GM18870 (cell line): ENCODE measurements around the gene OLIG3.

Source experiments
- ATAC-seq: cut with Tn5 transposase; IDR thresholded peaks from one replicate; pipeline ENCODE4 v1.9.1; 2021; ENCODE audit warnings: moderate library complexity; ENCODE audit not compliant: unreplicated experiment

OLIG3 gene

DNA sequence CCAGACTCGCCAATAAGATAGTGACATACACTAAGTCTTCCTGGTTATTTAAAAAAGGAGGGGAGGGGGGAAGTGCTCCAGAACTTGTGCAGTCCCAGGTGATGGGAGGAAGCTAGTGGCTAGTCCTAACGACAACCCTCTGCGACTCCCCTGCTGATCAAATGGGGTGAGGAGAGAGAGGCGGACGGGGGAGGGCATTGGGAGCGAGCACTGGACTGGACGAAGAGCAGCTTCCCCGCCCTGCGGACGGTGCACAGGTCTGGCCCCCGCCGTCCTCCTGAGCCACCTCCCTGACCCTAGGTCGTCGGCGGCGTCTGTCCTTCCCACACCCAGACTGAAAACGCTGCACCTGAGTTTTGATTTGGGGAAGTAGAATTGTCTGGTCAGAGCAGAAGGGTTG is 2.2 kb upstream of the OLIG3 start:
- ATAC-seq, result no peak

DNA sequence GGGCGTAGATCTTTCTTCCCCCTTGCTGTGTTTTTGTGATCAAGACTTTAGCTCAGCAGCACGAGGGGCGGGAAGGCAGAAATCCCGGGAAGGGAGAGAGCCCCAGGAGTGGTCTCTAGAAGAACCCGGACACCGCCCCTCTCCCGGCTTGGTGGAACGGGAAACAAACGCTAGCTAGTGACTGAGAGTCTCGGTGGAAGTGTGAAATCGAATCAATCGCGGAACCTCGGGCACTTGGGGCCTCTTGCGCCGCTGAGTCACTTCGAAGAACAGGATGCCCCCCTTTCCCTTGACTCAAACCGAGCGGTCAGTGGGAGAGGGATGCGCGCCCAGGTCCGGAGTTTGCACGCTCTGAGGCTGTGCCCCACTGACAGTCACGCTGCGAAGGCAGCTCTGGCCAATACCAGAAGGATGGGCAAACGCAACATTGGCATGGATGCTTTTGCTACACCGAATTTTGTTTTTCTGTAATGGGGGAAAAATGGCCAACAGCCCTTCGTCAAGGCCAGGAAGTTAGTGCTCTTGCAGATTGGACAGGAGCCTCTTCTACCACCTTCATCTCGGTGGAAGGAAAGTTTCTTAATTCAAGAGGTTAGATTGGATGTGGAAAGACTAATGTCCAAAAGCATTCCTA is 1.6 kb upstream of the OLIG3 start:
- ATAC-seq, result no peak

DNA sequence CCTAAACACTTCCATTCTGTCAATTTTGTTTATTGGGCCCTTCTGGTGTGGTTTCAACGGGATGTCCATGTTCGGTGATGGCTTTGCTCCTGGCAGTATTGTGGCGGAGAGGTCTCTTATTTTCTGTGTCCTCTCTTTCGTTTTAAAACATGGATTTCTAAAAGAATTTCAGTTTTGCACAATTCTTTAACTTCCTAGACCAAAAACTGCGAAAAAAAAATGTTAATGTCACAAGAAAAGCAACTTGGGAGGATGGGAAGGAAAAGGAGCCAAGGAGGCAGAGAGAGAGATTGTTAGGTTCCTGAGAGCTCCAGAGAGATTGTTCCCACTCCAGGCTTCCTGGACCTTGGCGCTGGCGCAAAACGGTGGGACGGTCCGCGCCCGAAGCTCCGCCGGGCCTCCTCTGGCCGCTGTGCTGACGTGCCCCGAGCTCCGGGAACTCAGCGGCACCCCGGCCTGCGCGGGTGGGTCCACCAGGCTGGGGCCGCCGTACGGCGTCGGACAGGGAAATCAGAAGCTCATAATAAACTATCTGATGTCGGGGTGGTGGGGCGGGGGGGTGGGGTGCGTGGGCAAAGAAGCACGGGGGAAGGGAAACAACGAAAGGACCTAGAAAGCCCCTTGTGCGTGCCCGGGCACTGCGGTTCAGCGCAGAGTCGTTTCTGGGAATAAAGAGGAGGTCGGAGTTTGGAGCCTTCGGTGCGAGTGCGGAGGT is 951 bp upstream of the OLIG3 start:
- no peak for ATAC-seq

DNA sequence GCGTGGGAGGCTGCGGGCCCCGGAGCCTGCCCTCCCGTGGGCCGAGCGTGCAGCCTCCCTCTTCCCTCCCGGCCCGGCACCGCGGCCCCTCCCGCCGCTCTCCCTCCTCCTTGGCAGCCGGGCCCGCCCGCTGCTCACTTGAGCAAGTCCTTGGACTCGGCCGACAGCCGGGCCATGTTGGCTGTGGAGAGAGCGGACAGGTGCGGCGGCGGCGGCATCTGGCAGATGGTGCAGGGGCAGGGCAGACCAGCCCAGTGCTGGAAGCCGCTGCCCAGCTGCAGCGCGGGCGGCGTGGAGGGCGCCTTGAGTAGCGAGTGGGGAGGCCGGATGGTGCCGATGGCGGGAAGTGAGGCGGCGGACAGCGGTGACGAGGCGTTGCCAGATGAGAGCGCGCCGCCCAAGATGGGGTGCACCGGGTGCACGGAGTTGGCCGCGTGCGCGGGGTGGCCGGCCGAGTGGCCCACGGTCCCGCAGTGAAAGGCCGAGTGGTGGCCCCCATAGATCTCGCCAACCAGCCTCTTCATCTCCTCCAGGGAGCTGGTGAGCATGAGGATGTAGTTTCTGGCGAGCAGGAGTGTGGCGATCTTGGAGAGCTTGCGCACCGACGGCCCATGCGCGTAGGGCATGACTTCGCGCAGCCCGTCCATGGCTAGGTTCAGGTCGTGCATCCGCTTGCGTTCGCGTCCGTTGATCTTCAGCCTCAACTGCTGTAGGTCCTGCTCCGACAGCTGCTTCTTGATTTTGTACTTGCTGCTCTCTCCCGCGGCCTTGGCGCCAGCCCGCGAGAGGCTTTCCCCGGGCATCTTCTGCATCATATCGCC is 766 bp downstream of the OLIG3 start:
- no peak for ATAC-seq

DNA sequence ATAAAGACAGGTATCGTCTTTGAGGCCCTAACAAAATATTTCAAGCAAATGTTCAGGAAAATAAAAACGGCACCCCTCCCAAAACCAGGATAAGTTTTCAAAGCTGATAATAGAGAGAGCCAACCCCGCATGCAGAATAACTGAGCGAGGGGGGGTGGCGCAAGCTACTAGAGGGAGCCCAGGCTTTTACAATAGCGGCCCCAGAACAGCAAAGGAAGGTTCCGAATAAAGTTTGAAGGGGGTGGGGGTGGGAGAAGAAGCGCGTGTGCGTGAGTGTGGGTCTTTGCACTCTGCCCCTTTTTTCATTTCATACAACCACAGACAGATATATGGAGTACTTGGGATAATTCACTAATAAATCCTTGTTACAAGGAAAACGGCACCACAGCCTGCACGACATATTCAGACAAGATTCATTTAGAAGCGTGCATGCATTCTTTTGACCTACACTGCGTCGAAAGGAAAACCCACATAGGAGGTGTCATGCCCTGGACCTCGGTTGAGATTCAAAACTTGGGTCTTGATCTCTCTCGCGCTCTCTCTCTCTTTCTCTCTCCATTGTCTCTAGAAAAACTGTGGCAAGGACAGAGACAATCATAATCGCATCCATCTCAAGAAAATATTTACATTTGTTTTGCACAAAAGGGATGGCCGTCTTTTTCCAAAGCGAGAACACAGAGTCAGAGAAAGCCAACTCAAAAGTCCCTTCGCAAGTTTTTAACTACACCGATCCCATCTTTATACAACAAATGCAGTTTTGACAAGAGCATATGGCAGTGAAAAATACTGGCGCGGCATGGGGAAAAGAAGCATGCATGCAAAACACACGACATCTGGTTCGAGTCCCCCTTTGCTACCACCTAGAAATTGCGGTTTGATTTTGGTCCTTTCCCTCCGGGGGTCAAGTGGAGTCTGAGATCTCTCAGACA is 1.6 kb downstream of the OLIG3 start:
- no peak for ATAC-seq

DNA sequence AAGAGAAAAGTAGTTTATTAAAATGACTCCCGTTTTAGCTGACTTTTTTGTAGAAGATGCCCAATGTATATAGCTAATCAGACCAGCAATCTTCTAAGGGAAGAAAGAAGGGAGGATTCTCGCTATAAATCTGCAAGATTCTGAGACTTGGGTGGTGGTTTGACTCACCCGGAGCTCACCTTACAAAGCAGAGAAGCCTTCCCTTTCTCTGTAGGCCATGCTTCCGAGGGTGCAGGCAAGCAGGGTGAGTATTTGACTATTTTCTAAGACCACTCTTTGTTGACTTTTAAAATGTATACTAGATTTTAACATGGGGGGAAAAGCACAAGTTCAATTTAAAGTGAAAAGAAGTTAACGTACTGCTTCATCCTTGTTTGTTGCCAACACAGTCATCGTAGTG is 2.7 kb downstream of the OLIG3 start:
- no peak for ATAC-seq

DNA sequence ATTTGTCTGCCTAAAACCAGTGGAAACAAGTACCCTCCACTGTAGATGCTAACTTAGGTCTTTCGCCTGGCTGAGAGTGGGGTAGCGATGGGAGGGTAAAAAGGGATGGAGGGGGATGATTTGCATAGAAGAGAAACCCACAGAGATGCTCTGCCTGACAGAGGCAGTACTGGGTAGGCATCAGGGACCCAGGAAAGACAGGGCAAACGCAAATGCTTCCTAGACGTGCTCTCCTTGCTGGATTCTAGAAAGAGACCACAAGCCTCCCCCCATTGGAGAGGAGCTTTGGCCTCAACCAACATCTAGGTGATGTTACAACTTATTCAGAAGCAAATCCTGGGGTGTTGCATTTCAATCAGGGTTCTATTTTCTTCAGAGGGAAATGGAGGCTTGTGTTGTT is 3.2 kb downstream of the OLIG3 start:
- no peak for ATAC-seq

DNA sequence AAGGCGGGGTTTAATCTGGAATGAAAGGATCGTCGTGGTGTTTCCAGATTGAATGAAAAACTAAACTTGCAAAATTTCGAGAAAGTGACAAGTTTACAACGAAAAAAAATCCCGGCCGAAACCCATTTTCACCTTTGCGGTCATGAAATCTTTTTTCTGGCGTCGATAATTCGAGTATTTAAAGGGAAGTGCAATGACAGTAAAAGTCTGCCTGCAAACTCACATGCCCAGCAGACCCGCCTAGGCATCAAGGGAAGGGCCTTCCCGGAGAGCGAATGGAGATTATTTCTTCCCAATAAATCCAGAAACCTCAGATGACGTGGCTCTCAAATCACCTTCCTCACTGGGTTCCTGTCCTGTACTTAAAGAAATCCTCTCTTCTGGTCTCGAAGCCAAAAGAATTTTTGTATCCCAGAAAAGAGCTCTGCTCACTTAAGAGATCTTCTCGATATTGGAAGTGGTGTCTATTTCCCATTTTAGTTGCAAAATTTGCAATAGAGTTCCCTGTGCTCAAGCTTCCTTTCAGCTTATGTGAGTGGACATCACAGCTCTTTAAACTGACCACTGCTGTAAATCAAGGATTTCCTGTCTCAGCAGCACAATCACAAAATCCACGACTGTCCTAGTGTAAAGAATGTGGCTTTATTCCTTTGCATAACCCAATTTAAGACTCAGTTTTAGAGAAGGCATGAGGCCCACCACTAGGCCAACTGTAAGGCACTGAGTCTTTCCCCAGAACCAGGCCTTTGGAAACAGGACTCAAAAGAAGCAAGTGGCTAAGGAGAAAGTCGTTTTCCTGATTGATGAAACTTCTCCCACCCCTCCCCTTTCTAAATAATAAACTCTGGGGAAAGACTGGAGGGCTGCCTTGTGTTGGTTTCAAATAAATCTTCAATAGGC is 3.9 kb downstream of the OLIG3 start:
- ATAC-seq, result no peak

DNA sequence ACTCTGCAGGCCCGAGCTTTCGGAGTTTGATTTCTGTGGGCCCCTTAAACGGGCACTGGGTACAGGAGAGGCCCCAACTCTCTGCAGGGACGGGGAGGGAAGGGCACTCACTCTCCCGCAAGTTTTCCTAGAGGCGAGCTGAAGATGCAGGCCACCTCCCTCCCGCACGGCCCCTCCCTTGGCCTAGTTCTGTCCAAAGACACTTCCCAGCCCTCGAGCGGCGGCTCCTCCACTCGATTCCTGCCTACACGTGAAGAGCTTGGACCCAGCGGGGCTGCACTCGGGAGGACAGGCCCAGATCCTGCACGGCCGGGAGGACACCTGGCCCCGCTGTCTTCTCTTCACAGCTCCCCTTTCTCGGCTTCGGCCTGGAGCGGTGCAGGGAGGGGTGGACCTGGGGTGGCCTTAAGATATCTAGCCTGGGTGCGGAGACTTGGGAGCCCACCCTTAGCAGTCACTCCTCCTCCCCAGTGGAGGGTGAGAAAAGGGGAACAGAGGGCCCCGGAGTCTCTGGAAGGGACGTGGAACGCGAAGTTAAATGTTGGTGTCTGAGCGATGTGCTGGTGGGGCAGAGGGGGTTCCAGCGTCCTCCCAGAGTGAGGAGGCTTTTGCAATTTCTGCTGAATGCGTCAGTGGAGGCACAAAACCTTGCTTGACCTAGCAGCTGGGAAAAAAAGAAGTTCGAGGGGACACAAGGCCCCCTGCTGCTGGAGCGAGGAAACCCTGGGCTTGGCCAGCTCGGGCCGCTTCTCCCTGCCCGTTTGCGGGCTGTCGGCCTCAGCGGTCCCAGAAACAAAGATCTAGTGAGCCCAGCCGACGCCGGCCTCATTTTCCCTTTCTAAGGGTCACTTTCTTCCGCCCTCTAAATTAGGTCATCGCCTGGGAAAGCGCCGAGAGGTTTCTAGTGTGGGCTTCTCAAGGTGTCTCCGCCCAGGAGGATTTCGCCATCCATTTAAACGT is 4.9 kb downstream of the OLIG3 start:
- ATAC-seq, result no peak

DNA sequence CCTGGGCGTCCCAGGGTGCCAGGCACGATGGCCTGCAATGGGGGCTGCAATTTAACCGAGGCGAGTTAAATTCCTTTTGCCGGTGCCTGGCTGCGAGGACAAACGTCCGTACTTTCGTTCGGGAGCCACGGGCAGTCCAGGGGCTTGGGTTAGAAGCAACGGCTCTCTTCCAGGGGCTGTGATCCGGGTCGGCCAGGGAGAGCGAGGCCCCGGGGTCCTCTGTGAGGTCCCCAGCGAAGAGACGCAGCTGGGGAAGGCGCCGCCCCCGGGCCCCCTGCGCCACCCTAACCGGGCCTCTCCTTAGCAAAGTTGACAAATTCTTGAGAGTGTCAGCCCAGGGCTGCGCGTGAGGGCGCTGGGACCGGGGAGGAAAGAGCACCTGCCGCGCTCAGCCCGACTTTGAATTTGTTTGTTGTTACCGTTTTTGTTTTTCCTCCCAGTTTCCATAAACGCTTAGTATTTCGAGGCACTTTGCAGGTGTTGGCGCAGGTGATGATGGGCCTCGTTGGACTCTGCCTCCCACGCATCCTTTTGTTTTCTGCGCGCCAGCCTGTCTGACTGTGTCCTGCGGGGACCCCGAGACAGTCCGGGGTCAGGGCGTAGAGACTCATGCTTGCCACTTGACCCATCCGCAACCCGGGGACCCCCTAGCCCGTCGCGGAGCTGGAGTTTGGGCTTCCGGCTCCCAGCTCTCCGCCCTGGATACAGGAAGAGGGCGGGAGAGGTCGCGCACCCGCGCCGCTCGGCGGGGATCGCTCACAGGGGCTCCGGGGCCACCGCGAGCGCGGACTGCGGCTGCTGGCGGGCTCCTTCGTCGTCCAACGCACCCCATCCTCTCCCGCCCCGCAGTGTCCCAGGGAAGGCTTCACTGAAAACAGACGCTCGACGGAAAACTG is 5.8 kb downstream of the OLIG3 start:
- no peak for ATAC-seq

DNA sequence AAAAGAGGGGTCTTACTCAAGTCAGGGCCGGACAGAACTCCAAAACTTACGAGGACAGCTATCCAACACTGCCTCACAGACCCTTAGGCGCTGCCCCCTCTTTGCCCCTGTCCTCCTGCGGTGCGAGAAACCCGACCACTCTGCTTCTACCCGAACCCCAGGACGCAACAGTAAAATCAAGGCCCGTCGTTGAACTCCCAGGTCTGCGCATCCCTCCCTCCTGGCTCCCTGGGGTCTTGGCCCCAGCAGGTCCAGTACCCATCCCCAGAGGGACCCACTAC is 6.4 kb downstream of the OLIG3 start:
- ATAC-seq, result no peak

DNA sequence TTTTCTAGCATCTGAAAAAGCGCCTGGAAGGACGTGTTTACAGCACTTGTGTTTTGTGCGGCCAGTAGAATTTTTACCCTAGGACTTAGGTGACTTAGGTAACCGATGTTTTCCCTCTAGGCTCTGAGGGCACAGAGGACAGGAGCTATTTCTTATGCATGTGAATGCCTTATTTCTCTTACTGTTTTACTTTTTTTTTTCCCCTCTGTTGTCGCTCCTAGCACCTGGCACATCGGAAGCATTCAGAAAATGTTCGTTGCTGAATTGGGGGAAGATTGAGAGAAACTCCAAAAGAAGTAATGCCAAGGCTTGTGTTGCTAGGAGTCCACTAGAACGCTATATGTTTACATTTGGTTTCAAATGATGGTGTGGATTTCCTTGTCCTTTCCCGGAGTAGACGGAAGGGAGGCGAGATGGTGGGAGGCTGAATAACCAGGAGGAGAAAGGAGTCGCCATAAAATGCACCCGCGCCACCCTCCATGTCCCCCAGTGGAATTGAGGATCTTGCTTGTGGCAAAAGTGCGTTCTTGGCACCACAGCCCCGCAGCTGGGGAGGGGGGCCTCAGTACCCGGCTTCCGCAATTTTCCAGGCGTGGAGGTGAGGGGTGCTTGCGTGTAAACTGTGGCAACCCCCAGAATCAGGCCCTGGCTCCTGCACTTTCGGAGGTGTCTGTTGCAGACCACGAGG is 6.9 kb downstream of the OLIG3 start:
- ATAC-seq, result no peak

DNA sequence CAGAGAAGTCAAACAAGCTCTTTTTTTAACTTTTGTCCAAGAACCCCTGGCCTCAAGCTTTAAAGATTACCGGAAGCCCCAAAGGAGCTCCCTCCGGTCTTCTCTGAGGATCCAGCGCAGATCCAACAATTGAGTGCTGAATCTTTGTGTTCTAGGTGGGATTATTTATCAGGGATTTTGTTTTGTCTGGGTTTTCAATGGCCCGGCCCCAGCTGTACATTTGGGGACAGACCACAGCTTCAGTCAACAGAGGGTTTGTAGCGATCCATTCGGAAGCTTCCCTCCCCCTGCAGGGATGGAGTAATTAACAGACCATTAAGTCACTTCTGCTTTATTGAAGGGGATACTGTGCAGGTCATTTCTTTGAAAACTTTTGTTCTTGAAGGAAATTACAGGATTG is 7.8 kb downstream of the OLIG3 start:
- ATAC-seq, result no peak

DNA sequence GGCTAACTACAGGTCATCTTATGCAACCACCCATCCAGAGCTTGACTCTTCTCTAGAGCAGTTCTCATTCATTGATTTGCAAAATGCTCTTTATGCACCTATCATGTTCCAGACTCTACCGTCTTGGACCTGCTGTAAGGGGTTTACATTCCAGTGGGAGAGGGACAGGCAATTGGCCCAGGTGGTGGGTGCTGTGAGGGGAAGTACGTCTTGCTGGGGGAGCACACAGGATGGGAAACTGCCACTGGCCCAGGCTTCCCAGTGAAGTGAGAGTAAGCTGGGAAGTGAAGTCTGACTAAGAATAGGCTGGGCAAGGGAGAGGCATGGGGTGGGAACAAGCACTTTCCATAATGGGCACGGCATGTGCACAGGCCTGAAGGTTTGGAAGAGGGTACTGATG is 13.8 kb downstream of the OLIG3 start:
- ATAC-seq, result no peak

DNA sequence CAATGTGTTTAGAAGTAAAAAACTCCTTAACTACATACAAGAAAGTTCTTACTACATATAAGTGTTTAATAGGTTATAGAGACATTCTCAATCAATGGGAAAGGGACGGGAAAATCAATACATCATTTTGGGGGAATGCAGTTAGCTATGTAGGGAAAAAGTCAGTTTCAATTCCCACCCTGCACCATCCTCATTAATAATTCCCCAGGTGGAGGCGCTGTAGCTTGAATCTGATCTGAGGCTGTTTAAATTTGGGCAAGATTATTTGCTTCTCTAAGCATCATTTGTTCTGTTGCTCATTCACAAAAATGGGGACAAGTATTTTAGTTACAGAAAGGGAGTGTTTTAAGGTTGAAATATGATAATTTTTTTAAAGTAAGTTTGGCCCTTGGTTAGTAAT is 19.1 kb downstream of the OLIG3 start:
- no peak for ATAC-seq

DNA sequence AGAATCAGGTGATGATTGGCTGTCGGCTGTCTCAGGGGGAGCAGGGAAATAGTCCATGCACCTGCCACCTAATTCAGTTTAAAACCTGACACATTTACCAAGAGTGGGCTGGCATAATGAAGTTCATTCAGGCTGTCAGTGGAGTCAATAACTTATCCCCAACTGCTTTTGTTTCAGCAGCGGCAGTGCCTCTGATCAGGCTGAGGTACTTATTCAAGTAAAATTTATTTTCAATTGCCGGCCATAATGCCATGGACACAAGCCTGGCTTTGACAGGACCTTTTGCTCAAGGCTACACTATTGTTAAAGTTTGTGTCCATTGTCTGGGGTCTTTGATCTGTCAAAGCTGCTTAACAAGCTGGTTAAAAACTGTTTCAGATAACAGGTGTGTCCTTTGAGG is 20.6 kb downstream of the OLIG3 start:
- no peak for ATAC-seq

DNA sequence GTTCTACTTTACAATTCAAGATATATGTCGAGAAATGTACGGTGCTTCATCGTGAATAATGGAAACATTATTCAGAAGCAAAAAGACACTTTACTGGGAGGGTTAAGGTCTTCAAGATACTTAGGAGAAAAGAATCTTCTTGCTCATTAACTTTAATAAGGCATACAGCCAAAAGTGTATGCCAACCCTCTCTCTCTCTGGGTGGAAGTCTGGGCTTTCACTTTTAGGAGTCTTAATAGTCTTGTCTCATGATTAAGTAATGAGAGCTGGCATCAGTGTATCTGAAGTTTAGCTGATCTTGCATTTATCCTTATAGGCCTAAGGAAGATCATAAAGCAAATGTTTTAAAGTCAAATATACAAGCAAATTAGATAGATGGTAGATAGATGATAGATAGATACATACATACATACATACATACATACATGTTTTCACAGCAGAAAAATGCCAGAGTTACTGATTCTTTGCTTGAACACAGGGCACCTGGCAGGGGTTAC is 21.5 kb downstream of the OLIG3 start:
- no peak for ATAC-seq
